ENCODE measurements around the gene PDXP.

Gene PDXP

GRCh38 chr22:37658133-37659065 lies at the start of gene PDXP:
Gene PDXP (plus strand): TSS chr22:37658723. CDS start chr22:37658783, 60 bp downstream.
- peak within 1 kb of the TSS; percentile 83 for H3K4me3 ChIP-seq (ENCODE audit: low read length)
- no peak for TF ChIP-seq ZNF274 (IDR thresholded peaks at IDR 0.05; ENCODE audit: low read depth, low read length)

DNA sequence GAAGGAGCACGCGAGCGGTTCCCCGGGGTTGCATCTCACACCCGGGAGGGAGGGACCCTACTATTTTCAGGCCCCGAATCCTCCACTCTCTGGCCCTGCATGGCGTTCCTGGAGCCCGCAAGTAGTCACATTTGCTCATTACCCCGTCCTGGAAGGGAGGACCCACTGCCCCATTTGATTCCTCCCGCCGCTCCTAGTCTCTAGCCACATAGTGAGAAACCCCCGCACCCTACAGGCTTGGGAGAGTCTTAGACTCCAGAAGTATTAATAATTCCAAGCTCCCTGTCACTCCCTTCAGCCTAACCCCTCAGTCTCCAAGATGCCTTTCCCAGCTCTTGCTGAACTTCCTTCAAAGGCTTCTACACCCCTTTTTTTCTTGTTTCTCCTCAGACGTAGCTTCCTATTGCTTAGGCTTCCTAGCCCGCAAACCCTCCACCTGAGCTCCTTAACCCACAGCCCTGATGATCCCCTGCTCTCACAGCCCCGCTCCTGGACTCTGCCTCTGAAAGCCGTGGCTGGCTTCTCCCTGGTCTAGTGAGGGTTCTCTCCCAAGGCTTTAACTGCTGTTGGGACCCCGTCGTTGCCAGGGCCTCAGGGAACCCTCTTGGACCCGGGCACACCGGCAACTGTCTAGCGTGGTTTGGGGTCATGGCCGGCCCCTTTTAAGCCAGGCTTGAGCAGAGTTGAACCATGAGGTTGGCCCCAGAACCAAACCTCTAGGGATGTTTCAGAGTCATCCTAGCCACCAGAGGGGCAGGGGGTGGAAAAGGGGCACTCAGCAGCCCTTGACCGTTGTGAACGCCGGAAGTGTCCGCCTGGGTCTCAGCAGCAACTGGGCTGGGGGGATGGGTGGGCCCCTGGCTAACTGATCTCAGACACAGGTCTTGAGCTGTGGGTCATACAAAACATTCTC lies 49.0 kb upstream of the PDXP start:
- H3K4me3 ChIP-seq (ENCODE audit: low read length), result peak overlapping the region; percentile 93
- no peak for TF ChIP-seq ZNF274 (IDR thresholded peaks at IDR 0.05; ENCODE audit: low read depth, low read length)

GRCh38 chr22:37610153-37610475 lies 48.4 kb upstream of the PDXP start:
- peak overlapping the region; percentile 93; the same call in 1 of the 2 replicates for H3K4me3 ChIP-seq (ENCODE audit: low read length)

DNA sequence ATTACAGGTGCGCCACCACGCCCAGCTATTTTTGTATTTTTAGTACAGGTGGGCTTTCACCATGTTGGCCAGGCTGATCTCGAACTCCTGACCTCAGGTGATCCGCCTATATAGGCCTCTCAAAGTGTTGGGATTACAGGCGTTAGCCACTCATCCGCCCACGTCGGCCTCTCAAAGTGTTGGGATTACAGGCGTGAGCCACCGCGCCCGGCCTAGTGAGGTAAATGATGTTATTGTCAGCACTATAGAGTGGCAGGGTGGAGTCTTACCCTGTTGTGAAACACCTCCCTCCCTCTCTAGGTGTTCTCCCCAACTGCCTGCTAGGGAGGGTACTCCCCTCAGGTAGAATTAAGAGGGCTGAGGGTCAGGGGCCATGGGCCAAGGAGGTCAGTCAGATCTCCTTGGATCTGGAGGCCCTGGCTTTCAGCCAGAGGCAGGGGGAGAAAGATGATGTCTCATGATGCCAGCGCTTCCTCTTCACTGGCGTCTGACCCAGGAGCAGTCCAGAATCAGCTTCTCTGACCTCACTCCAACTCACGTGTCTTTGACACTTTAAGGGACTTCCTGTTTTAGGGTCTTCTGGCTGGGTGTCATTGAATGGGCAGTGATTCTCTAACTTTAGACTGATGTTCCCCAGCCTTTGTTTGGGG lies 47.9 kb upstream of the PDXP start:
- H3K4me3 ChIP-seq (ENCODE audit: low read length), result peak overlapping the region; percentile 93; the same call in 1 of the 2 replicates
- TF ChIP-seq ZNF274 (IDR thresholded peaks at IDR 0.05; ENCODE audit: low read depth, low read length), result no peak

GRCh38 chr22:37611207-37611606 lies 47.3 kb upstream of the PDXP start:
- no peak overlapping the region for H3K4me3 ChIP-seq (ENCODE audit: low read length)
- no peak for TF ChIP-seq ZNF274 (IDR thresholded peaks at IDR 0.05; ENCODE audit: low read depth, low read length)

GRCh38 chr22:37616201-37617083 lies 42.1 kb upstream of the PDXP start:
- no peak for TF ChIP-seq ZNF274 (IDR thresholded peaks at IDR 0.05; ENCODE audit: low read depth, low read length)

DNA sequence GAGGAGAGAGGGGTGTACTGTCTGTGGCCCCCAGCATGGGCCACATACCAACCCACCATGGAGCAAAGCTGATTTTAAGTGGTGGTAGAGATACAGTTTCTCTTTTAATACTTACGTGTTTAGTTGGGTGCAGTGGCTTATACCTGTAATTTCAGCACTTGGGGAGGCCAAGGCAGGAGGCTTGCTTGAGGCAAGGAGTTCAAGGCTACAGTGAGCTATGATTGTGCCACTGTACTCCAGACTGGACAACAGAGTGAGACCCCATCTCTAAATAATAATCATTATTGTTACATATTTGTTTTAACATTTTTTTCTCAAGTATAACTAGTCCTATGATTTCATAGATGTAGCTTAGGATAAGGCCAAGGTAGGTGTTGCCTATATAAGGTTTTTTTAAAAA lies 41.1 kb upstream of the PDXP start:
- H3K4me3 ChIP-seq (ENCODE audit: low read length), result no peak overlapping the region
- TF ChIP-seq ZNF274 (IDR thresholded peaks at IDR 0.05; ENCODE audit: low read depth, low read length), result no peak

More at GRCh38 chr22:37616201-37617083, 42.1 kb upstream of the PDXP start:
- no peak overlapping the region for H3K4me3 ChIP-seq (ENCODE audit: low read length)

GRCh38 chr22:37618072-37618656 lies 40.4 kb upstream of the PDXP start:
- TF ChIP-seq ZNF274 (IDR thresholded peaks at IDR 0.05; ENCODE audit: low read depth, low read length), result no peak
- no peak overlapping the region for H3K4me3 ChIP-seq (ENCODE audit: low read length)

DNA sequence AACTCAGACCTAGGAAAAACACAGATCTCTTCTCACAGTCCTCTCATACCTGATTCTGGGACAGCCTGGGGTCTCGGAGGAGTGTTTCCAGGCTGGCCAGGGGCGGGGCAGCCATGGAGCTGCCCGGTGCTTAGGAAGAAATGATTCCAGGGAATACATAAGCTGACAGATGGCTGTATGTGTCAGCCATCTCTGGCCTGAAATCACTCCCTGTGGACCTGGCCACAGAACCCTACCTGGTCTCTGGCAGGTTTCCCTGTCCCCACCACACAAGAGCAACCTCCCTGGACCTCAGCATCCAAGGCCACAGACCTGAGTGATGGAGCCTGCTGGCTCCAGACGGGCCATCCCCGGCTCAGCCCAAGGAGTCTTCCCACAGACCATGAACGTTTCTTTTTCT lies 39.8 kb upstream of the PDXP start:
- no peak for TF ChIP-seq ZNF274 (IDR thresholded peaks at IDR 0.05; ENCODE audit: low read depth, low read length)
- H3K4me3 ChIP-seq (ENCODE audit: low read length), result no peak overlapping the region

DNA sequence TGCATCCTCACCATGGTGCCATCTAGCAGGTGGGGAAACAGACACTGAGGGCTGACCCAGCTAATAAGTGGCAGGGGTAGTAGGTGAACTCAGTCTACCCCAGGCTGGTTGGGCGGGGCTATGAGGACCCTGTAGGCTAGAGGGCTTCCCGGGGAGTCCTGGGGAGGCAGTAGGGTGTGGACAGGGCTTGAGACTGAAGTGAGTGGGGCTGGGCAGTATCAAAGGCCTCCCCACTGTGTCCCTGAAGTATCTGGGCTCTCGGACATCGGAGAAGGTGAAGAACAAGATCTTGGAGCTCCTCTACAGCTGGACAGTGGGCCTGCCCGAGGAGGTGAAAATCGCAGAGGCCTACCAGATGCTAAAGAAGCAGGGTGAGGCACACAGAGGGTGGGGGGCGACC lies 38.5 kb upstream of the PDXP start:
- H3K4me3 ChIP-seq (ENCODE audit: low read length), result no peak overlapping the region
- TF ChIP-seq ZNF274 (IDR thresholded peaks at IDR 0.05; ENCODE audit: low read depth, low read length), result no peak

GRCh38 chr22:37621352-37621860 lies 37.1 kb upstream of the PDXP start:
- no peak overlapping the region for H3K4me3 ChIP-seq (ENCODE audit: low read length)
- no peak for TF ChIP-seq ZNF274 (IDR thresholded peaks at IDR 0.05; ENCODE audit: low read depth, low read length)

DNA sequence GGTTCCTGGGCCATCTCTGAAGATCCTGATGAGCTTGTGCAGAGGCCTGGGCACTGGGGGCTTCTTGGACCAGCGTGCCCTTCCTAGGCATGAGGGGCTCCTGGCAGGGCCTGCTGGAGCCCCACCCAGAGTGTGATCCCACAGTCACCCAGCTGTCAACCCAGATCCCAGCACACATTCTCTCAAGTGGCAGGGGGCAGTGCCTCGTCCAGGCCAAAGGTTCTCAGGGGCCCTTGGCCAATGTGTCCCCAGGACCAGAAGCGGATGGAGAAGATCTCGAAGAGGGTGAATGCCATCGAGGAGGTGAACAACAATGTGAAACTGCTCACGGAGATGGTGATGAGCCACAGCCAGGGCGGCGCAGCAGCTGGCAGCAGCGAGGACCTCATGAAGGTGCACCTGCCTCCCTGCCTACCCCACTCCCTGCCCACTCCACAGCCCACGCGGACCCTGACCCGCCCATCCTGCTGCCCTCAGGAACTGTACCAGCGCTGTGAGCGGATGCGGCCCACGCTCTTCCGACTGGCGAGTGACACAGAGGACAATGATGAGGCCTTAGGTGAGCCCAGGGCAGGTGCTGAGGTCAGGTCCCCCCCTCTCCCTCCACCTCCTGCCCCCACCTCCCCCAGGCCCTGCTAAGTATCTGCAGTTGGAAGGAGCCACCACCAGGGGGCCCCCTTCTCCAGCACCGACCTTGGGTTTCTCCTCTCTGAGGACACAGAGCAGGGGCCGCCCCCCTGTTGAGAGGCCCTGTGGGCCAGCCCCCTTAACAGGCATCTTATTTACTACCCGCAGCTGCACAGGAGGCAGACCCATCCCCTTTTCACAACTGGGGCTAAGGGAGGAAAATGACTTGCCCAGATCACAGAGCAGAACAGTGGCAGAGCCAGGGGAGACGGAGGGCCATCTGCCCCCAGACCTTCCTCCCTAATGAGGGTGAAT lies 35.2 kb upstream of the PDXP start:
- H3K4me3 ChIP-seq (ENCODE audit: low read length), result no peak overlapping the region
- no peak for TF ChIP-seq ZNF274 (IDR thresholded peaks at IDR 0.05; ENCODE audit: low read depth, low read length)
